GM21576 (cell line): ENCODE measurements around the gene FZD8.

Source experiments
- ATAC-seq: cut with Tn5 transposase; IDR thresholded peaks from one replicate; pipeline ENCODE4 v1.9.1; 2021; ENCODE audit warnings: mild to moderate bottlenecking, moderate library complexity; ENCODE audit not compliant: unreplicated experiment

Gene FZD8

DNA sequence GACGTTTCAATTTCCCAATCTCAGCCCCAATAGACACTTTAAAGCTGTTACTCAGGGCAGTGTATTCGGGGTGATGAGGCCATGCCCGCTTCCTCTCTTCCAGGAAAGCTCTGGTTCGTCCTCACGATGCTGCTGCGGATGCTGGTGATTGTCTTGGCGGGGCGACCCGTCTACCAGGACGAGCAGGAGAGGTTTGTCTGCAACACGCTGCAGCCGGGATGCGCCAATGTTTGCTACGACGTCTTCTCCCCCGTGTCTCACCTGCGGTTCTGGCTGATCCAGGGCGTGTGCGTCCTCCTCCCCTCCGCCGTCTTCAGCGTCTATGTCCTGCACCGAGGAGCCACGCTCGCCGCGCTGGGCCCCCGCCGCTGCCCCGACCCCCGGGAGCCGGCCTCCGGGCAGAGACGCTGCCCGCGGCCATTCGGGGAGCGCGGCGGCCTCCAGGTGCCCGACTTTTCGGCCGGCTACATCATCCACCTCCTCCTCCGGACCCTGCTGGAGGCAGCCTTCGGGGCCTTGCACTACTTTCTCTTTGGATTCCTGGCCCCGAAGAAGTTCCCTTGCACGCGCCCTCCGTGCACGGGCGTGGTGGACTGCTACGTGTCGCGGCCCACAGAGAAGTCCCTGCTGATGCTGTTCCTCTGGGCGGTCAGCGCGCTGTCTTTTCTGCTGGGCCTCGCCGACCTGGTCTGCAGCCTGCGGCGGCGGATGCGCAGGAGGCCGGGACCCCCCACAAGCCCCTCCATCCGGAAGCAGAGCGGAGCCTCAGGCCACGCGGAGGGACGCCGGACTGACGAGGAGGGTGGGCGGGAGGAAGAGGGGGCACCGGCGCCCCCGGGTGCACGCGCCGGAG, 34.4 kb downstream of the FZD8 start:
- no peak for ATAC-seq

DNA sequence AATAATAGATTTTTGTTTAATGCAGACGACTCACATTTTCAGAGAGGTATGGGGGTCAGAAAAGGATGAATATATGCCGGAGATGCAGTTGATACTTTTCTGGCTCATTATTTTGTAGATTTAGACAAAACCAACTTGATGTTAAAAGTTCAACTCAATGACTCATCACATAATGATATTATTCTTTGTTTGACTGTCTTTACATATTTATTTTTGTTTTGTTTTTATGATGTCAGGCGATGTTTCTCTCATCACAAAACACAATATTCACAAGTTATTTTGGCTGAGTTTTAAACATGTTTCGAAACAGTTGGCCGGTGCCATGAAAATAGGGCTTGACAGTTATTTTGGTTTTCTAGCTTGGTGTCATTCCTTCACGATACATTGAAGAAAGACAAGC, 35.7 kb downstream of the FZD8 start:
- no peak for ATAC-seq

GRCh38 chr10:35605191-35605590, 36.9 kb downstream of the FZD8 start, which contains the start of gene GJD4:
TSS of gene GJD4 (plus strand) at chr10:35605341. CDS start at chr10:35605568, 227 bp downstream.
- ATAC-seq: no peak

- no peak for ATAC-seq
Measured at GRCh38 chr10:35600193-35600592, 41.9 kb downstream of the FZD8 start.

DNA sequence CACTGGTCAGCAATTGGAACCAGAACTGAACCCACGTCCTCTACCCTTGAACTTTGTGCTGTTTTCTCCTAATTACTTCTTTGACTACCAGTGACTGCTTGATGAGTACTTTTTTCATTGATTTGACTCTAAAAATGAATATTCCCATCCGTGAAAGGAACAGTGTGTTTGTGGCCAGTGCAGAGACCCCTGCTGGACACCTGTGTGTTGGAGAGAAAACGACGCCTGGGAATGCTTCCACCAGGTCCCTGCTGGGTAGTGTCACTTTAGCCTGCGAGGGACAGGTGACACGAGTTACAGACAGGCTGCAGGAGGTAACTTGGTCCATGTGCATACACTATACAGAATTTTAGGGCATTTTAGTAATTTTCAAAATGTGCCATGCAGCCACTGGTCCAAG, 43.7 kb downstream of the FZD8 start:
- ATAC-seq: no peak

DNA sequence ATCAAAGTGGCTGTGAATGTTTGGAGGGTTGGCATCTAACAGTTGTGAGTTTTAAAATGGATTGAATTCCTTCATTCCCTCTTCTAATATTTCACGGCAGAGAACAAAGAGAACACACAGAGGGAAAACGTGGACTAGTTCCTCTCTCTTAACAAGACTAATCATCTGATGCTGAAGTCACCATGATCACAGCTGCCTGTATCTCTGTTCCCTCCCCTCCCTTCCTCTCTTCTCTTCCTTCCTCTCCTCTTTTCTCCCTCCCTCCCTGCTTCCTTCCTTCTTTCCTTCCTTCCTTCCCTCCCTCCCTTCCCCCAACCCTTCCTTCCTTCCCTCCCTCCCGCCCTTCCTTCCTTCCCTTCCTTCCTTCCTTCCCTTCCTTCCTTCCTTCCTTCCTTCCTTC, 47.0 kb downstream of the FZD8 start:
- ATAC-seq: no peak

- no peak for ATAC-seq
Measured at GRCh38 chr10:35594115-35595079, 47.7 kb downstream of the FZD8 start.

DNA sequence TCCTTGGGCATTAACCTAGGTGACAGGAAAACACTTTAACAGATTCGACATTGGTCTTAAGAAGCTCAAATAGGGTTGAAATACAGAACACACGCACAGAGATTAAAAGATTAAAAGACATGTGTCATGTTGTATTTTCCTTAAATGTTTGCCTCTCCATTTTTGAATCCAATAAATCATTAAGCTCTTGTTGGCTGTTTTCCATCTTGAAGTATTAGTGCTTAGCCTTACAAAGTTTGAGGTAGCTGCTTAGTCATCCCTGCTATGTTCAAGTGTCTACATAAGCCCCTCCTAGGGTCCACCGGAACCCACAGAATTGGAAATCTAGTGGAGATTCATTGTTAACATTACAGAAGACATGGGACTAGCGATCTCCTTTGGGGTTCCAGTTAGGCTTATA, 49.7 kb downstream of the FZD8 start:
- no peak for ATAC-seq

DNA sequence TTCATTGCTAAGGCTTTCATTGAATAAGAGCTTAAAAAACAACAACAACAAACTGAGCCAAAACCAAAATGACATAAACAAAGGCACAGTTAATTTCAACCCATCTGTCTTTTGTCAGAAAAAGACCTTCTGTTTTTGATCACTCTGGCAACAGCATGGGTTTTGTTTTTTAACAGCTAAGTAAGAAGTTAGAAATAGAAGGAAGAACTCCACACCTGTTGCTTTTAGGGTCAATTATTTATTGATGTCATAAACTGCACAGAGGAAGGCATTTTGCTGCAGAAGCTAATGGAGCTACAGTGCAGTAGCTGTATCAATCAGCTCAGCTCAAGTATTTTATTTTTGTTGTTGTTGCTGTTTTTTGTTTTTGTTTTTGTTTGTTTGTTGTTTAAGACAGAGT, 53.3 kb downstream of the FZD8 start:
- ATAC-seq: no peak
